Measurements from ENCODE around the gene PYGO2.
"Not testable (repeated sequence)": the region's sequence is repeated elsewhere in the genome, so short reads cannot be mapped to it uniquely, and the experiment has no call there.

The PYGO2 gene

GRCh38 chr1:155000411-155000725 is 38.8 kb upstream of the PYGO2 start:
- DNase-seq (ENCODE audit: low spot score): no peak

GRCh38 chr1:154999571-155000410 is 38.2 kb upstream of the PYGO2 start:
- DNase-seq (ENCODE audit: low spot score): no peak

DNA sequence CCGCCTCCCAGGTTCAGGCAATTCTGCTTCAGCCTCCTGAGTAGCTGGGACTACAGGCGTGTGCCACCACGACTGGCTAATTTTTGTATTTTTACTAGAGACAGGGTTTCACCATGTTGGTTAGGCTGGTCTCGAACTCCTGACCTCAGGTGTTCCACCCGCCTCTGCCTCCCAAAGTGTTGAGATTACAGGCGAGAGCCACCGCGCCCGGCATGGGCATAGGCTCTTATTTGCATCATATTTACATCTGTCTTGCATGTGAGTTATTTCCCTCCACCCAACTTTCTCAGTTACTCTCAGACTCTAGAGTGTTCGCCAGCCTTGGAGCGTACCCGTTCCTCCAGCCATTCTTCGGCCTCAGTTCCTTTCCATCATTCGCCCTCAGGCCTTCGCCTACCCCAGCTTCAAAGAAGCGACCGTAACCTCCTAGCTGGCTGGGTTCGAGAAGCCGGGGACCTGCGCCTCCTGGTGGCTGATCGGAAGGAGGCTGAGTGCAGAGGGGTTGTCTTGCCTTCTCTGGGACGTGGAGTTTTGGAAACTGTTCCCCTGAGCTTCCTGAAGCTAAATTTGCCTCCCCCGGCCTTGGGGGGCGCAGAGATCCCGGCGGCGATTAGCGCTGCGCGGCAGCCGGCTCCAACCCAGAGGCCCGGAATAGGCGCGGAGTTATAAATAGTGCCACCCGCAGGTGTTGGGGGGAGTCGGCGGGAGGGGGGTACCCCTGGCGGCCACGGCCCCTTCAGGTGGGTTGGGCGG is 37.4 kb upstream of the PYGO2 start:
- DNase-seq (ENCODE audit: low spot score): peak; percentile 67

DNA sequence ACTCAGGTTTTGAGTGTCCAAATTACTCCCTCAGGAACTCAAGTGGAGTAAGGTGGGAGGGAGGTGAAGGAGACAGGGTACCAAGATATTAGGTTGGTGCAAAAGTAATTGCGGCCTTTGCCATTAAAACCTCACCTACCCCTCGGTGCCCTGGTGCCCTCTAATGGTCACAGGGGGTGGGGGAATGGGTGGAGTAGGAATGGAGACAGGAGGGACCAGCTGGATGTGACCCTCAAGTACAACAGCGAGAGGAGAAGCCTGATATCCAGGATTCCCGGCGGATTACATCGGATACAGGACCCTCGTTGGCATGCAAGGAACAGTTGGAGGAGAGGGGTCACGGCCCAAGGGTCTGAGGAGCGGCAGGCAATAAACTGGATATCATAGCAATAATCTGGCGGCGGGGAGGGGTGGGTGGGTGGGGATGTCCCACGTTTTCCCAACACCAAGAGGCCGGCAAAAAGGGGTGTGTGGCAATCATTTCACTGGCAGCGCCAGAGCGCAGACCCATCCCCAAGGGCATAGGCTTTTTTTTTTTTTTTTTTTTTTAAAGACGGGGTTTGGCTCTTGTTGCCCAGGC is 36.7 kb upstream of the PYGO2 start:
- no peak for DNase-seq (ENCODE audit: low spot score)

- no peak for DNase-seq (ENCODE audit: low spot score)
Observed at GRCh38 chr1:154996966-154997701, 35.6 kb upstream of the PYGO2 start.

DNA sequence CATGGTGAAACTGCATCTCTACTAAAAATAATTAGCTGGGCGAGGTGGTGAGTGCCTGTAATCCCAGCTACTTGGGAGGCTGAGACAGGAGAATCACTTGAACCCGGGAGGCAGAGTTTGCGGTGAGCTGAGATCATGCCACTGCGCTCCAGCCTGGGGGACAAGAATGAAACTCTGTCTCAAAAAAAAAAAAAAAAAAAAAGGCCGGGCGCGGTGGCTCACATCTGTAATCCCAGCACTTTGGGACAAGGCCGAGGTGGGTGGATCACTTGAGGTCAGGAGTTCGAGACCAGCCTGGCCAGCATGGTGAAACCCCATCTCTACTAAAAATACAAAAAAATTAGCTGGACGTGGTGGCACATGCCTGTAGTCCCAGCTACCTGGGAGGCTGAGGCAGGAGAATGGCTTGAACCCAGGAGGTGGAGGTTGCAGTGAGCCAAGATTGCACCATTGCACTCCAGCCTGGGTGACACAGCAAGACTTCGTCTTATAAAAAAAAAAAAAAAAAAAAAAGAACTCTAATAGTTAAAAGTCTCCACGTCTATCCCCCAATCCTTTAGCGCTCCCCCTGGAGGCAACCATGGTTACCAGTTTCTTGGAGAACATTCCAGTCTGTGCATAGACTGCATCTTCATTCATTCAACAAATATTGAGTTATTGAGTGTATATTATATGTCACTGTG is 33.9 kb upstream of the PYGO2 start:
- DNase-seq (ENCODE audit: low spot score): not testable (repeated sequence)

- DNase-seq (ENCODE audit: low spot score): no peak
Observed at GRCh38 chr1:154994591-154994990, 33.0 kb upstream of the PYGO2 start.

GRCh38 chr1:154994269-154994587 is 32.6 kb upstream of the PYGO2 start:
- DNase-seq (ENCODE audit: low spot score): no peak

GRCh38 chr1:154993572-154994268 is 32.1 kb upstream of the PYGO2 start, which contains the start of gene LENEP:
Gene LENEP (plus strand): TSS chr1:154993586. CDS start chr1:154993608, 22 bp downstream.
- no peak for DNase-seq (ENCODE audit: low spot score)

- no peak for DNase-seq (ENCODE audit: low spot score)
Observed at GRCh38 chr1:154992721-154993571, 31.4 kb upstream of the PYGO2 start.

DNA sequence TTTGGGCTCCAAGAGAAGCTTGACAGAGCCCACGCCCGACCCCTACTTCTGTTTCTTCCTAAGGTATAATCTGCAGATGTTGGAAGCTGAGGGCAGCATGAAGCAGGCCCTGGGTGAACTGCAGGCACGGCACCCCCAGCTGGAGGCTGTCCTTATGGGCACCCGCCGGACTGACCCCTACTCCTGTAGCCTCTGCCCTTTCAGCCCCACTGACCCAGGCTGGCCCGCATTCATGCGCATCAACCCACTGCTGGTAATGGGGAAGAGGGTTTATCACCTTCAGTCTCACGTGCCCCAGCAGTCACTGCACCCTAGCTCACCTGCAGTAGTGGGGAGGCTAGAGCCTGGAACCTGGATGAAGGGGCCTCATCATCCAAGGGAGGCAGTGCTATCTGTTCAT is 28.7 kb upstream of the PYGO2 start:
- no peak for DNase-seq (ENCODE audit: low spot score)

DNA sequence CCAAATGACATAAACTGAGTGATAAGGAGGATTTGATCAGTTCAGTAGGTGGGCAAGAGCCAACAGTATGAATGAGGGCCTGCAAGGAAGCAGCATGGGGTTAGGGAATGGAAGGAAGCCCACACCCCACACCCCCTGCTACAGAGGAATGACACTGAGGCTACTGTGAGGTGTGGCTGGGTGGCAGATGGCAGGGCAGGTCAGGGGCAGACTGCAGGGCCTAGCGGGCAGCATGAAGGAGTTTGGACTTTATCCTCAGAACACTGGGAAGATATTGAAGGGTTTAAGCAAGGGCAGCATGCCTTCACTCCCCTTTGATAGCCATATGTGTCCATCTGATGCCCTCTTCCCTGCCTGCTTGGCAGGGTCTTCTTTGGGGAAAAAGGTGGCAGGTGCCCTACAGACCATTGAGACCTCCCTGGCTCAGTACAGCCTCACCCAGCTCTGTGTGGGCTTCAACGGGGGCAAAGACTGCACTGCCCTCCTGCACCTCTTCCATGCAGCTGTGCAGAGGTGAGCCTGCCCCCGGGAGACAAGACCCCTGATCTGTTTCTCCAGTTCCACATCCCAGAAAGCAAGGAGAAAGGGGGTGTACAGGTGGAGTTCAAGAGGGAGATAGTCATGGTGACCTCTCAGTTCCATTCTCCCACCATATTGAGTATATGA is 27.7 kb upstream of the PYGO2 start:
- no peak for DNase-seq (ENCODE audit: low spot score)

- no peak for DNase-seq (ENCODE audit: low spot score)
Observed at GRCh38 chr1:154988058-154988954, 26.7 kb upstream of the PYGO2 start.

- DNase-seq (ENCODE audit: low spot score): no peak
Observed at GRCh38 chr1:154987326-154987725, 25.7 kb upstream of the PYGO2 start.

GRCh38 chr1:154986736-154987135 is 25.2 kb upstream of the PYGO2 start:
- DNase-seq (ENCODE audit: low spot score): not testable (repeated sequence)

GRCh38 chr1:154983776-154984466 is 22.3 kb upstream of the PYGO2 start:
- no peak for DNase-seq (ENCODE audit: low spot score)

DNA sequence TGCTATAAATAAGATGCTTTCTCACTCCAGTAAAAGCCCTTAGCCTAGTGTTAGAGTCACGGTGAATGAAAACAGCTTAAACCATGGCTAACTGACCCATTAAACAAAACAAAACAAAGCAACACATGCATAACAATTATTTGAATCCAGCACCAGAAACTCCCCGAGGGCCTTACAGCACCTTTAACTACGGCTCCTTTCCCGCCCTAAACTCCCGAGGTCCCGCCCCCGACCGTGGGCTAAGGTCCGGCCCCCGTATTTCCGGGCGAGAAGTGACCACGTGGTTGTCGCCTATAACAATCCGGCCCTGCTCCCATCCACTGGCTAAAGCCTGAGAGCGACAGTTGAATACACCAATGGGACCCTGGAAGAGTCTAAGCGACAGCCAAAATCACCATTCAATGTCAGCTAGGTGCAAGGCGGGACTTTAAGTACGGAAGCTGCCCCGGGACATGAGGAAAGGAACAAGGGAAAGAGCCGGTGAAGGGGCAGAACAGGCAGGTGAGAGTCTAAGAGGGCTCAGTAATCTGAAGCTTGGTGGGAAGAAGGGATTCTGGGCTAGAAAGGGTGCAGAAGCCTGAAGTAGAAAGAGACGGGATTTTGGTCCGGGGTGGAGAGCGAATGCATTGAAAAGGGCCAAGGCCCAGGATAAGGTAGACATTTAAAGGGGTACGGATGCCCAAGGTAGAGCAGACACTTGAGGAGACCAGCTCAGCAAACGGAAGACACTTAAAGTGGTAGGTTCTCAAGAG is 21.5 kb upstream of the PYGO2 start, which contains the start of gene FLAD1:
Gene FLAD1 (plus strand): TSS at position 448 of the 752 bp plus-strand sequence. CDS start 351 bp downstream, outside the sequence.
- DNase-seq (ENCODE audit: low spot score): peak; percentile 98

Data from CD4-positive, alpha-beta T cell treated with Interleukin-6 at 100 ng/mL for 8 hours (primary cell).